HG02981 (cell line): ENCODE measurements around the gene RBFOX2.
"Not testable (repeated sequence)": the region's sequence is repeated elsewhere in the genome, so short reads cannot be mapped to it uniquely, and the experiment has no call there.

Source experiments
- ATAC-seq: cut with Tn5 transposase; IDR thresholded peaks from one replicate; pipeline ENCODE4 v1.9.1; 2021; ENCODE audit warnings: mild to moderate bottlenecking, moderate library complexity; ENCODE audit not compliant: unreplicated experiment

RBFOX2 gene

GRCh38 chr22:35719212-35719875, 309.3 kb downstream of the RBFOX2 start:
- ATAC-seq, result no peak

DNA sequence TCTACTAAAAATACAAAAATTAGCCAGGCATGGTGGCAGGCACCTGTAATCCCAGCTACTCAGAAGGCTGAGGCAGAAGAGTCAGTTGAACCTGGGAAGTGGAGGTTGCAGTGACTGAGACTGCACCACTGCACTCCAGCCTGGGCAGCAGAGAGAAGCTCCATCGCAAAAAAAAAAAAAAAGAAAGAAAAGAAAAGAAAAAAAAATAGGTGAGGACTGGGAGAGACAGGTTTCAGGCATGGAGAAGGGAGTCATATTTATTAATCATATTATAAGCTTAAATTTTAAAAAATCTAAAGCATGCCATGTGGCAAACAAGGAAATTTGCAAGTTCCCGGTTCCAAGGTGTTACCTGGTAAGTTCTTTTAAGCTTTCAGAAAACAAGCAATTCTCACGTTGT, 311.1 kb downstream of the RBFOX2 start, which contains the start of gene APOL5:
APOL5 (plus strand) TSS at position 301 of the 400 bp plus-strand sequence; CDS start at position 301, 0 bp downstream.
- ATAC-seq, result no peak

DNA sequence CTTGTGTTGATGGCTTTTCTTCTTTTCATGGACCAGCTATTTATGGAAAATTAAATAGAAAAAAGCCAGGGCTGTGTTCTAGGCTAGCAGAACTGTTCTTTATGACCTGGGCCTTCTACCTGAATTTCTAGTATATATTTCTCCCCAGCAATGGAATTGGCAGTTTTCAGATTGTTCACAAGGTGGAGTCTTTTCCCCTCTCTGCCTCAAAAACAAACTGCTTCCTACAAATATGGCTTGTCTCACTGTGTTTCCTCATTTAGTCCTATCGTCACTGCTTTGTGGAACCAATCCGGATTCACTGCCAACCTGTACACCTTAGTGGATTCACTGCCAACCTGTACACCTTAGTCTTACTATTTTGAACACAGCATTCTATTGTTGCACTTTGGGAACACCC, 316.0 kb downstream of the RBFOX2 start:
- ATAC-seq, result no peak

DNA sequence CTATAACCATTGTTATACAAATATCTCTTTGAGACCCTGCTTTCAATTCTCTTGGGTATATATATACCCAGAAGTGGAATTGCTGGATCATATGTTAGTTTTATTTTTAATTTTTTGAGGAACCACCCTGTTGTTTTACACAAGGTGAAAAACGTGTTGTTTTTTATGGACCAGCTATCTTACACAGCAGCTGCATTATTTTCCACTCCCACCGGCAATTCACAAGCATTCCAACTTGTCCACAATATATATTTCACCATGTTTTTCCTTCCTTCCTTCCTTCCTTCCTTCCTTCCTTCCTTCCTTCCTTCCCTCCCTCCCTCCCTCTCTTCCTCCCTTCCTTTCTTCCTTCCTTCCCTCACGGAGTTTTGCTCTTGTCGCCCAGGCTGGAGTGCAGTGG, 317.3 kb downstream of the RBFOX2 start:
- no peak for ATAC-seq

DNA sequence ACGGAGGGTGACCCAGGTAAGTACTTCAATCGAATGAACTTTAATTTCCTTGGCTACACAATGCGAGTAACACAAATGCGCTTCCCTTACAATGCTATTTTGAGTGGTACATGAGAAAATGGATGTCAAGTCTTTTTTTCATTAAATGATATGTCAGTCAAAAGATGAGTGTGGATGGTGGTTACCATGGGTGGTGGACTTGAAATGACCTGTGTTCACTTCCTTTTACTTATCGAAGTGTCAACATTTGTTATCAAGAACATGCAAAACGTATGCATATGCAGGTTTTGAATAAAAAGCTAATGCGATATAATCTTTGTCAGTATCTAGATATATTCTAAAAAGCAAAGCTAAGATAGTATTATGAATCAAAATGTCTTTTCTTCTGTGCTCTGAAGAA, 319.7 kb downstream of the RBFOX2 start:
- no peak for ATAC-seq

DNA sequence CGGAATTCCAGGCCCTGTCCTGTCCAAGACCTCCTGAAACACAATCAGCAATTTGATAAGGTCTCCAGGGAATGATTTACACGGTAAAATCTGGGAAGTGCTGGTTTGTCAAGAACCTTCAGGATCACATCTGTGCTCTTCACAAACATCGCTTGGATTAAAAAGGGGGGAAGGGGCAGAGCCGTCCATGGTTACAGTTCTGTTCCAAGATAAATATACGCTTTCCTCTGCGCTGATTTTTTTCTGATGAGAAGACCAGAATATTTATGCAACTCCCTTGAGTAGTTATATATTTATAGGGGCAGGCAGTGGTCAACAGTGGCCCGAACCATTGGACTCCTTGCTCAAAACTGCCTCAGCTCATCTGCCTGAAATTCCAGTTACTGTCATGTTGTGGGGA, 320.2 kb downstream of the RBFOX2 start:
- ATAC-seq, result no peak

- ATAC-seq, result no peak
Observed at GRCh38 chr22:35705141-35705540, 323.5 kb downstream of the RBFOX2 start.

DNA sequence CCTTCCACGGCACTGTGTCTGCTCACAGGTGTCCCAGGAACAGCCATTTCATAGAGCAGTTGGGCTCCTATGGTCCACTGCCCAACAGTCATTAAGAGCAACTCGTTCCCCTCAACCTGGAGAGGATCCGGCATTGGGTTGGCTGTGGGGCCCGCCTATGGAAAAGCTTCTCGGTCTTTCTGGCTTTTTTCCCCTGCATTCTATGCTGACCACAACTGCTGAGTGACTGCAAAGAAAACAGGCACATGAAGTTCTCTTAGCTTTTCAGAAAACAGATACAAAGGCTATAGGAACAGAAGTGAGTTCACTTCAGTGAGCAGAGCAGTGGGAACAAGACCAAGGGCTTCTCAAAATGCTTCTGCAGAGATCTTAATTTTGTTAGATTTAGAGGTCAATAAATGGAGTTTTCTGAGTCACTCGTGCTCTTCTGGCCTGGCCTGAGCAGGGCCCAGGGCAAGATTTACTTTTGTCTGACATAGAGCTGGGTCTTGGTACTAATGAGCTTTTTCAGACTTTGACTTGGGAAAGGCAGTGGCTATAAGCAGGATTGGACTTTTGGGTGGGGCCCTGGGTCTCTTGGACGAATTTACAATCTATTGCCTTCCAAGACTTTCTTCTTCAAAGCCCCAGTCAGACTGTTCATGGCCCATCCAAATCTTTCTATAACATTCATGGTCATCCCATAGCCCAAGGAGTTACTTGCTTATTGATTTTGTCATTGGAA, 324.6 kb downstream of the RBFOX2 start:
- ATAC-seq, result no peak

DNA sequence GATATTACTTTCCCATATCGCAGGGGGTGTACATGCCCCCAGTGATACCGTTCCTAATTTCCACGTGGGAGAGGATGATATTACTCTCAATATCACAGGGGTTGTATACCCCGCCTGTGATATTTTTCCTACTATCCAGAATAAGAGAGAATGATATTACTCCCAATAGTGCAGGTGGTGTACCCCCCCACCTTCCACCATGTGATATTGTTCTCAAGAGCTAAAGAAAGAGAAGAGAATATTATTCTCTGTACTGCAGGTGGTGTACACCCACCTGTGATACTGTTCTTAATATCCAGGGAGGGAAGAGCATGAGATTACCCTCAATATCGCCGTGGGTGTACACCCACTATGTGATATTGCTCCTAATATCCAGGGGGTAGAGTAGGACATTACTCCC, 328.8 kb downstream of the RBFOX2 start:
- not testable (repeated sequence) for ATAC-seq

DNA sequence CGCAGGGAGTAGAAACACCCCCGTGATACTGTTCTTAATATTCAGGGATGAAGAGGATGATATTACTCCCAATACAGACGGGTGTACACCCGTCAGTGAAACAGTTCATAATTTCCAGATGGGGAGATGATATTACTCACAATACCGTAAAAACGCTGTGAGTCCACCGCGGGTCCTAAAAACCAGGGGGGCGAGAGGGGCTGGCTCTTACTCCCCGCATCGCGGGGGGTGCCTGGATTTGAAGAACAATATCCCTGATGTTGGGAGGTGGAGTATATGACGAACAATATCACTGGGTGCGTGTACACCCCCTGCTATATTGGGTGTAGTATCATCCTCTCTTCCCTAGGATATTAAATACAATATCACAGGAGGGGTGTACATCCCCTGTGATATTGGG, 331.5 kb downstream of the RBFOX2 start:
- no peak for ATAC-seq

DNA sequence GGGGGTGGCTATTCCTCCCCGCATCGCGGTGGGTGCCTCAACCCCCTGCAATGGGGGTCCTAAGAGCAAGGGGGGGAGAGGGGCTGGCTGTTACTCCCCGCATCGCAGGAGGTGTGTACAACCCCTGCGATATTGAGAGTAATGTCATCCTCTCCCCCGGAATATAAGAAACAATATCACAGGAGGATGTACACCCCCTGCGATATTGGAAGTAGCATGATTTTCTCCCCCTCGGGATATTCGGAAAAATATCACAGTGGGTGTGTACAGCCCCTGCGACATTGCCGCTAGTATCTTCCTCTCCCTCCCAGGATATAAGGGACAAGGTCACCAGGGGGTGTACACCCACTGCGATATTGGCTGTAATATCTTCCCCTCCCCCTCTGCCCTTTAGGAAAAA, 333.4 kb downstream of the RBFOX2 start:
- no peak for ATAC-seq

GRCh38 chr22:35690001-35690400, 338.6 kb downstream of the RBFOX2 start:
- ATAC-seq, result no peak

DNA sequence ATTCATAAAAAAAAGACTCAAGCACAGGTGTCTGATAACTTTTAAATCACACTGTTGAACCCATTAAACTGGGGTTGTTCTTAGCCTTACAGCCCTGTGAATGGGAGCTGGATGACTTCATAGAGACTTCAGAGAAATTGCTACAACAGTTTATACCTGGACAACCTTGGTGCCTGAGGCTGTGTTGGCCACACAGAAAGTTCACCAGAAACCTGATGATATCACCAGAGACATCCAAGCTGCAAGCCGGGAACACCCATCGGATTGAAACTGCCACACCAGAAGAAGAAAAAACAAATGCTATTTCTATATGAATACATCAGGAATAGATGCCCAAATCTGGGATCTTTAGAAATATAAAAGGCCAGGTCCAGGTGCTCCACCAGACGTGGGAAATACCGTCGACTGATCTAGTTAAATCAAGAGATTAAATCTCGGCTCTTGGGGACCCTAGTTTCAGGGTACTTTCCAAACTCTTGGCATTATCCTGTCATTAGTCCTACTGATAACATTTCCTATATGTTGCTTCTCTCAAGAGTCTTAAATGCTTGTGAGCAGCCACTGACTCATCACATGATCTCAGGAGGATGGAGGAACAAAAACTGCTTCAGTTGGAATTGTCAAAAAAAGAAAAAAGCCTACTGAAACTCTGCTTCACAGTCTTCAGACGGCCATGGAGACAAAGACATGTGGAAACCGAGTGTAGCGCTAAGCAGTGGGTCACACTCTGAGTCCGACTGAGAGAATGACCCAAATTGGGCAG, 339.5 kb downstream of the RBFOX2 start:
- ATAC-seq, result no peak
